HG02623 (cell line): Measurements from ENCODE around the gene LEKR1.
A peak's percentile ranks its signal among the peaks of the same experiment; 100 is the strongest.
"Not testable (repeated sequence)": the region's sequence is repeated elsewhere in the genome, so short reads cannot be mapped to it uniquely, and the experiment has no call there.

Experiments
- ATAC-seq: cut with Tn5 transposase; IDR thresholded peaks from one replicate; pipeline ENCODE4 v1.9.1; 2021; ENCODE audit warnings: moderate library complexity; ENCODE audit not compliant: unreplicated experiment

The LEKR1 gene

GRCh38 chr3:156897851-156898250, 71.7 kb downstream of the LEKR1 start:
- not testable (repeated sequence) for ATAC-seq

GRCh38 chr3:156898296-156898880, 72.2 kb downstream of the LEKR1 start:
- no peak for ATAC-seq

GRCh38 chr3:156899951-156900350, 73.8 kb downstream of the LEKR1 start:
- no peak for ATAC-seq

- no peak for ATAC-seq
Measured at GRCh38 chr3:156902916-156903315, 76.8 kb downstream of the LEKR1 start.

GRCh38 chr3:156906275-156906674, 80.1 kb downstream of the LEKR1 start:
- no peak for ATAC-seq

- no peak for ATAC-seq
Measured at GRCh38 chr3:156908398-156908797, 82.2 kb downstream of the LEKR1 start.

GRCh38 chr3:156910022-156910421, 83.9 kb downstream of the LEKR1 start:
- no peak for ATAC-seq

GRCh38 chr3:156910831-156911230, 84.7 kb downstream of the LEKR1 start:
- not testable (repeated sequence) for ATAC-seq

GRCh38 chr3:156914300-156914699, 88.1 kb downstream of the LEKR1 start:
- not testable (repeated sequence) for ATAC-seq

- ATAC-seq: no peak
Measured at GRCh38 chr3:156915372-156915771, 89.2 kb downstream of the LEKR1 start.

GRCh38 chr3:156918746-156919145, 92.6 kb downstream of the LEKR1 start:
- no peak for ATAC-seq

GRCh38 chr3:156919818-156920217, 93.7 kb downstream of the LEKR1 start:
- no peak for ATAC-seq

GRCh38 chr3:156920399-156920798, 94.2 kb downstream of the LEKR1 start:
- no peak for ATAC-seq

GRCh38 chr3:156923349-156923748, 97.2 kb downstream of the LEKR1 start:
- ATAC-seq: no peak

GRCh38 chr3:156938724-156939123, 112.6 kb downstream of the LEKR1 start:
- ATAC-seq: no peak

GRCh38 chr3:156939315-156939714, 113.2 kb downstream of the LEKR1 start:
- ATAC-seq: no peak

GRCh38 chr3:156941311-156941710, 115.2 kb downstream of the LEKR1 start:
- ATAC-seq: no peak

- no peak for ATAC-seq
Measured at GRCh38 chr3:156948402-156949210, 122.5 kb downstream of the LEKR1 start.

GRCh38 chr3:156952011-156952410, 125.9 kb downstream of the LEKR1 start:
- no peak for ATAC-seq

- ATAC-seq: peak; percentile 98
Measured at GRCh38 chr3:156957715-156958114, 131.6 kb downstream of the LEKR1 start.

- no peak for ATAC-seq
Measured at GRCh38 chr3:156963096-156963495, 136.9 kb downstream of the LEKR1 start.

- ATAC-seq: no peak
Measured at GRCh38 chr3:156964577-156964976, 138.4 kb downstream of the LEKR1 start.
